Kidney capillary endothelial cell (primary cell): ENCODE data around the gene SCFD2.

Source experiments
- DNase-seq: peaks from one replicate; pipeline ENCODE4 v3.0.0-alpha.2; 2018; ENCODE audit warnings: low spot score

SCFD2 gene

GRCh38 chr4:52925531-52925968 lies 440.3 kb downstream of the SCFD2 start:
- DNase-seq = no peak

GRCh38 chr4:52919461-52919860 lies 446.4 kb downstream of the SCFD2 start:
- DNase-seq = no peak

- no peak for DNase-seq
These were observed 448.0 kb downstream of the SCFD2 start for GRCh38 chr4:52917817-52918216.

GRCh38 chr4:52915730-52916300 lies 450.0 kb downstream of the SCFD2 start:
- DNase-seq = no peak

GRCh38 chr4:52915191-52915590 lies 450.7 kb downstream of the SCFD2 start:
- no peak for DNase-seq

- no peak for DNase-seq
These were observed 451.7 kb downstream of the SCFD2 start for GRCh38 chr4:52914051-52914605.

GRCh38 chr4:52912608-52913007 lies 453.3 kb downstream of the SCFD2 start:
- DNase-seq = no peak

GRCh38 chr4:52911684-52912294 lies 454.1 kb downstream of the SCFD2 start:
- DNase-seq = peak; percentile 59

- no peak for DNase-seq
These were observed 455.7 kb downstream of the SCFD2 start for GRCh38 chr4:52910115-52910514.

- no peak for DNase-seq
These were observed 458.4 kb downstream of the SCFD2 start for GRCh38 chr4:52907510-52907909.

GRCh38 chr4:52904421-52904820 lies 461.4 kb downstream of the SCFD2 start:
- no peak for DNase-seq

- no peak for DNase-seq
These were observed 462.6 kb downstream of the SCFD2 start for GRCh38 chr4:52903273-52903672.

- DNase-seq = no peak
These were observed 471.4 kb downstream of the SCFD2 start for GRCh38 chr4:52894443-52894842.

- DNase-seq = no peak
These were observed 473.0 kb downstream of the SCFD2 start for GRCh38 chr4:52892880-52893279.

GRCh38 chr4:52891743-52892142 lies 474.1 kb downstream of the SCFD2 start:
- DNase-seq = no peak

- DNase-seq = no peak
These were observed 475.4 kb downstream of the SCFD2 start for GRCh38 chr4:52890521-52890791.

GRCh38 chr4:52889778-52890520 lies 475.9 kb downstream of the SCFD2 start:
- no peak for DNase-seq

- no peak for DNase-seq
These were observed 476.5 kb downstream of the SCFD2 start for GRCh38 chr4:52889354-52889753.

GRCh38 chr4:52884994-52885393 lies 480.9 kb downstream of the SCFD2 start:
- DNase-seq = no peak

- DNase-seq = no peak
These were observed 481.9 kb downstream of the SCFD2 start for GRCh38 chr4:52883707-52884669.

GRCh38 chr4:52883183-52883621 lies 482.7 kb downstream of the SCFD2 start:
- DNase-seq = no peak

GRCh38 chr4:52880994-52881393 lies 484.9 kb downstream of the SCFD2 start:
- DNase-seq = no peak
